BJ (cell line): ENCODE results near the gene PTPRK. TPM values are rescaled to one million over a fixed set of nuclear protein-coding genes. Genes with fewer than 3 reads are reported as not detected.
A peak's percentile ranks its signal among the peaks of the same experiment; 100 is the strongest.

Source experiments
- CTCF ChIA-PET: fragments of 350-600 bp; formaldehyde crosslinking; extraction: SDS; loops from one replicate; lab custom pipeline; 2021; ENCODE audit warnings: antibody characterized with exemption, inconsistent platforms; lab: Yijun Ruan, JAX
- POLR2A ChIA-PET: fragments of 300-600 bp; sonication (Branson Sonifier 250); formaldehyde crosslinking; extraction: SDS; loops from one replicate; lab custom pipeline; 2021; ENCODE audit warnings: antibody characterized with exemption; lab: Charles Lee
- DNase-seq: peaks from one replicate; pipeline ENCODE4 v3.0.0-alpha.2; 2011; ENCODE audit warnings: low read depth
- H3K27me3 ChIP-seq: 2 replicates; pipeline ENCODE4 v1.6.0; 2011; ENCODE audit warnings: low read length; ENCODE audit not compliant: control insufficient read depth, insufficient read depth
- H3K36me3 ChIP-seq: 2 replicates; pipeline ENCODE4 v1.5.1; 2011; ENCODE audit warnings: low read length; ENCODE audit not compliant: control insufficient read depth, insufficient read depth
- H3K4me3 ChIP-seq: 2 replicates; pipeline ENCODE4 v1.5.1; 2011; ENCODE audit warnings: low read depth, mild to moderate bottlenecking, control low read depth, low read length
- polyA plus RNA-seq: library from polyadenylated mRNA; depleted of rRNA; stranded (reverse); fragments of >200 nt; gene quantifications from 2 replicates; pipeline ENCODE4 v1.2.3, GENCODE V29; 2011
- TF ChIP-seq, protein P1 (sequence below): IDR thresholded peaks from 2 replicates; pipeline ENCODE4 v1.5.1; 2011; ENCODE audit warnings: low read depth, mild to moderate bottlenecking, control low read depth, inconsistent platforms, low read length, moderate library complexity; ENCODE audit not compliant: insufficient read depth

The PTPRK gene
- polyA plus RNA-seq, 1 experiment: 18.5 TPM

- ChIA-PET CTCF (no interaction called here), POLR2A (no interaction called here)
- no peak for DNase-seq
- Histone ChIP-seq H3K4me3 (no peak overlapping the region), H3K27me3 (no peaks in the 10 kb centered on the region), H3K36me3 (no peaks in the 10 kb centered on the region)
- TF ChIP-seq, protein P1, sequence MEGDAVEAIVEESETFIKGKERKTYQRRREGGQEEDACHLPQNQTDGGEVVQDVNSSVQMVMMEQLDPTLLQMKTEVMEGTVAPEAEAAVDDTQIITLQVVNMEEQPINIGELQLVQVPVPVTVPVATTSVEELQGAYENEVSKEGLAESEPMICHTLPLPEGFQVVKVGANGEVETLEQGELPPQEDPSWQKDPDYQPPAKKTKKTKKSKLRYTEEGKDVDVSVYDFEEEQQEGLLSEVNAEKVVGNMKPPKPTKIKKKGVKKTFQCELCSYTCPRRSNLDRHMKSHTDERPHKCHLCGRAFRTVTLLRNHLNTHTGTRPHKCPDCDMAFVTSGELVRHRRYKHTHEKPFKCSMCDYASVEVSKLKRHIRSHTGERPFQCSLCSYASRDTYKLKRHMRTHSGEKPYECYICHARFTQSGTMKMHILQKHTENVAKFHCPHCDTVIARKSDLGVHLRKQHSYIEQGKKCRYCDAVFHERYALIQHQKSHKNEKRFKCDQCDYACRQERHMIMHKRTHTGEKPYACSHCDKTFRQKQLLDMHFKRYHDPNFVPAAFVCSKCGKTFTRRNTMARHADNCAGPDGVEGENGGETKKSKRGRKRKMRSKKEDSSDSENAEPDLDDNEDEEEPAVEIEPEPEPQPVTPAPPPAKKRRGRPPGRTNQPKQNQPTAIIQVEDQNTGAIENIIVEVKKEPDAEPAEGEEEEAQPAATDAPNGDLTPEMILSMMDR: no peak
These were observed 209.9 kb downstream of the PTPRK start for GRCh38 chr6:128310451-128310850.

GRCh38 chr6:128307671-128308070 is 212.7 kb downstream of the PTPRK start:
- TF ChIP-seq, protein P1: no peak
- ChIA-PET POLR2A (no interaction called here), CTCF (no interaction called here)
- Histone ChIP-seq H3K4me3 (no peak overlapping the region), H3K36me3 (no peaks in the 10 kb centered on the region), H3K27me3 (no peaks in the 10 kb centered on the region)
- no peak for DNase-seq

GRCh38 chr6:128305976-128306375 is 214.4 kb downstream of the PTPRK start:
- no peaks in the 10 kb centered on the region for H3K36me3 ChIP-seq
- POLR2A ChIA-PET: no interaction called here
- H3K27me3 ChIP-seq: no peaks in the 10 kb centered on the region
- H3K4me3 ChIP-seq: no peak overlapping the region
- TF ChIP-seq, protein P1: no peak
- CTCF ChIA-PET: interaction anchor here (1.2 kb wide), 2 partner anchors 9 to 10 kb away, joined by 3 to 7 read pairs; no protein-coding TSS in a partner anchor
- no peak for DNase-seq

GRCh38 chr6:128305228-128305627 is 215.2 kb downstream of the PTPRK start:
- TF ChIP-seq, protein P1: no peak
- no peaks in the 10 kb centered on the region for H3K27me3 ChIP-seq
- DNase-seq: peak; percentile 4
- H3K36me3 ChIP-seq: no peaks in the 10 kb centered on the region
- CTCF ChIA-PET: no interaction called here
- H3K4me3 ChIP-seq: no peak overlapping the region
- POLR2A ChIA-PET: no interaction called here

DNA sequence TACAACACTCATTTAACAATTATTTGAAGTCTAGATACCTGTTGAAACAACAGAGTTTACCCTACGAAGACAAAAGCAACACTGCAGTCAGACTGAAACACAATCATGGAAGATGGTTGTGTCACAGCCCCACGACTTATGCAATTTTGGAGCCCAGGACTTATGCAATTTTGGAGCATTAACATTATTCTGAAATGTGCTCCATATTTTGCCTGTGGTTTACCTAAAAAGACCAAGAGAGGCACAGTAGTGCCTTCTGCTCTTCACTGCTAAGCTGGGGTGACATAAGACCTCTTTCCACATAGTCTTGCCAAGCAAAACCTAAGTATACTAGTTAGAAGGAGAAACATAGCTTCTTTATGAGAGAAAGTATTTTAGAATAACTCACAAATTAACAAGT is 216.5 kb downstream of the PTPRK start:
- ChIA-PET POLR2A (no interaction called here), CTCF (no interaction called here)
- no peaks in the 10 kb centered on the region for H3K36me3 ChIP-seq
- H3K27me3 ChIP-seq: no peaks in the 10 kb centered on the region
- no peak overlapping the region for H3K4me3 ChIP-seq
- TF ChIP-seq, protein P1: no peak
- no peak for DNase-seq
